RWPE1 (cell line): ENCODE data around the gene ACOT9.

Source experiments
- CTCF ChIA-PET: fragments of 350-600 bp; sonication (Branson Sonifier 250); formaldehyde crosslinking; extraction: SDS; loops from one replicate; lab custom pipeline; 2021; lab: Yijun Ruan, JAX
- POLR2A ChIA-PET: fragments of 400-600 bp; formaldehyde crosslinking; extraction: SDS; loops from one replicate; lab custom pipeline; 2020; ENCODE audit warnings: antibody characterized with exemption; ENCODE audit not compliant: low non-redundant PET; lab: Yijun Ruan, JAX
- DNase-seq: peaks from one replicate; pipeline ENCODE4 v3.0.0; 2012; ENCODE audit warnings: low spot score
- H3K27ac ChIP-seq: fragments of 450-650 bp; 2 replicates; pipeline ENCODE4 v1.5.1; 2017
- CTCF ChIP-seq: fragments of 450-650 bp; conservative IDR thresholded peaks from 2 replicates; pipeline ENCODE4 v1.5.1; 2017; ENCODE audit warnings: low read depth, mild to moderate bottlenecking

ACOT9 gene

GRCh38 chrX:23787745-23788118 lies 44.7 kb upstream of the ACOT9 start:
- TF ChIP-seq CTCF: no peak
- no peak overlapping the region for H3K27ac ChIP-seq
- ChIA-PET POLR2A (no interaction called here), CTCF (no interaction called here)
- no peak for DNase-seq

GRCh38 chrX:23786268-23786815 lies 43.3 kb upstream of the ACOT9 start:
- H3K27ac ChIP-seq: peak overlapping the region; percentile 42
- no peak for TF ChIP-seq CTCF
- ChIA-PET POLR2A (no interaction called here), CTCF (no interaction called here)
- no peak for DNase-seq

GRCh38 chrX:23785580-23785979 lies 42.5 kb upstream of the ACOT9 start:
- TF ChIP-seq CTCF: no peak
- DNase-seq: no peak
- ChIA-PET CTCF (no interaction called here), POLR2A (no interaction called here)
- H3K27ac ChIP-seq: no peak overlapping the region

- TF ChIP-seq CTCF: no peak
- CTCF ChIA-PET: interaction anchor here (0.6 kb wide), 2 partner anchors 17 to 94 kb away, joined by 3 to 5 read pairs; no protein-coding TSS in a partner anchor
- POLR2A ChIA-PET: interaction anchor here (1.0 to 1.5 kb wide), 2 partner anchors 23 to 42 kb away, joined by 3 to 5 read pairs; partner anchors contain the start of gene ACOT9
- no peak overlapping the region for H3K27ac ChIP-seq
- DNase-seq: peak; percentile 57
These were observed 41.6 kb upstream of the ACOT9 start for GRCh38 chrX:23784470-23785331.

GRCh38 chrX:23783589-23784469 lies 40.8 kb upstream of the ACOT9 start:
- peak overlapping the region; percentile 91 for H3K27ac ChIP-seq
- TF ChIP-seq CTCF: no peak
- no peak for DNase-seq
- POLR2A ChIA-PET: interaction anchor here (0.6 to 2.1 kb wide), 6 partner anchors 13 to 118 kb away, joined by 3 to 15 read pairs (median 4); partner anchors contain the start of gene ACOT9
- CTCF ChIA-PET: interaction anchor here (0.6 to 1.3 kb wide), 4 partner anchors 16 to 120 kb away, joined by 3 to 5 read pairs (median 4); no protein-coding TSS in a partner anchor
